CD14-positive monocyte (primary cell): Measurements from ENCODE around the gene ARHGDIB. TPM values are rescaled to one million over a fixed set of nuclear protein-coding genes. Genes with fewer than 3 reads are reported as not detected.

Experiments
- DNase-seq, 3 donors: peaks; one replicate each; pipeline ENCODE4 v3.0.0-alpha.2; 2011 to 2022
- H2AFZ ChIP-seq: 2 replicates; pipeline ENCODE4 v1.6.0; 2012; ENCODE audit warnings: mild to moderate bottlenecking, low read depth, low read length, inconsistent platforms; ENCODE audit not compliant: insufficient read depth, poor library complexity, severe bottlenecking
- H3K27ac ChIP-seq, 2 donors: 1 replicate in 1 of 2; 2 replicates in 1 of 2; pipeline ENCODE4 v1.5.1; 2012 to 2013; ENCODE audit warnings: low read length in 2 of 2, control low read depth in 1 of 2, inconsistent platforms in 1 of 2, low read depth in 1 of 2, mild to moderate bottlenecking in 1 of 2
- H3K27me3 ChIP-seq, 2 donors: one replicate each; pipeline versions ENCODE4 v1.6.0 to v1.6.1; 2011 to 2013; ENCODE audit warnings: low read length in 2 of 2; ENCODE audit not compliant: control insufficient read depth in 2 of 2, insufficient read depth in 2 of 2
- H3K36me3 ChIP-seq, 2 donors: replicated peaks in 1 of 2; 1 replicate in 1 of 2; 2 replicates in 1 of 2; pipeline versions ENCODE4 v1.5.1 to v1.6.1; 2012 to 2013; ENCODE audit warnings: low read length in 2 of 2, control low read depth in 1 of 2, inconsistent platforms in 1 of 2, mild to moderate bottlenecking in 1 of 2; ENCODE audit not compliant: insufficient read depth in 2 of 2, control insufficient read depth in 1 of 2
- H3K4me1 ChIP-seq, 2 donors: 1 replicate in 1 of 2; 2 replicates in 1 of 2; pipeline versions ENCODE4 v1.5.1 to v1.6.1; 2012 to 2013; ENCODE audit warnings: low read length in 2 of 2, control low read depth in 1 of 2, inconsistent platforms in 1 of 2, mild to moderate bottlenecking in 1 of 2, moderate library complexity in 1 of 2; ENCODE audit not compliant: insufficient read depth in 2 of 2, control insufficient read depth in 1 of 2
- H3K4me2 ChIP-seq: replicated peaks from 2 replicates; pipeline ENCODE3; 2012; ENCODE audit warnings: low read length, moderate library complexity, mild to moderate bottlenecking; ENCODE audit not compliant: poor library complexity, severe bottlenecking; ENCODE audit errors: extremely low read depth
- H3K4me3 ChIP-seq, 3 experiments: fragments of 200-600 bp in 1 of 3; sonication (generic) in 1 of 3; replicated peaks in 1 of 3; 1 replicate in 2 of 3; 2 replicates in 1 of 3; pipeline ENCODE4 v1.5.1; 2011 to 2013; ENCODE audit warnings: low read length in 3 of 3, mild to moderate bottlenecking in 3 of 3, control low read depth in 2 of 3, low read depth in 2 of 3, inconsistent platforms in 1 of 3, moderate library complexity in 1 of 3
- H3K79me2 ChIP-seq: 2 replicates; pipeline ENCODE4 v1.6.0; 2012; ENCODE audit warnings: mild to moderate bottlenecking, control low read depth, inconsistent platforms, low read length, moderate library complexity; ENCODE audit not compliant: insufficient read depth
- H3K9ac ChIP-seq: 2 replicates; pipeline ENCODE4 v1.6.0; 2017; ENCODE audit warnings: low read length, mild to moderate bottlenecking; ENCODE audit not compliant: insufficient read depth, poor library complexity, severe bottlenecking
- H3K9me3 ChIP-seq, 2 donors: replicated peaks in 1 of 2; 1 replicate in 1 of 2; 2 replicates in 1 of 2; pipeline versions ENCODE4 v1.5.1 to v1.6.1; 2012 to 2013; ENCODE audit warnings: low read length in 2 of 2, control low read depth in 1 of 2; ENCODE audit not compliant: control insufficient read depth in 1 of 2, insufficient read depth in 1 of 2
- H4K20me1 ChIP-seq: 2 replicates; pipeline ENCODE4 v1.6.0; 2012; ENCODE audit warnings: mild to moderate bottlenecking, low read length, control low read depth, moderate library complexity; ENCODE audit not compliant: insufficient read depth
- H3K27ac Mint-ChIP-seq, 7 donors: one replicate each; pipeline ENCODE4 v1.8.0; 2020; ENCODE audit warnings: mild to moderate bottlenecking in 7 of 7, mixed read lengths in 7 of 7, moderate library complexity in 6 of 7, inconsistent platforms in 2 of 7
- H3K27me3 Mint-ChIP-seq, 3 donors: one replicate each; pipeline ENCODE4 v1.8.0; 2021 to 2022; ENCODE audit warnings: low read depth in 3 of 3, mild to moderate bottlenecking in 3 of 3, mixed read lengths in 3 of 3, moderate library complexity in 3 of 3, inconsistent platforms in 1 of 3
- H3K36me3 Mint-ChIP-seq, 2 donors: one replicate each; pipeline ENCODE4 v1.8.0; 2020; ENCODE audit warnings: mixed read lengths in 2 of 2, inconsistent platforms in 1 of 2, mild to moderate bottlenecking in 1 of 2
- H3K4me1 Mint-ChIP-seq: one replicate; pipeline ENCODE4 v1.8.0; 2020; ENCODE audit warnings: mild to moderate bottlenecking, mixed read lengths
- H3K4me3 Mint-ChIP-seq, 2 donors: one replicate each; pipeline ENCODE4 v1.8.0; 2020; ENCODE audit warnings: mild to moderate bottlenecking in 2 of 2, mixed read lengths in 2 of 2, moderate library complexity in 1 of 2
- H3K9me3 Mint-ChIP-seq, 7 donors: one replicate each; pipeline ENCODE4 v1.8.0; 2020 to 2022; ENCODE audit warnings: mixed read lengths in 7 of 7, mild to moderate bottlenecking in 6 of 7, moderate library complexity in 6 of 7, inconsistent platforms in 2 of 7
- CTCF ChIP-seq: fragments of 200-600 bp; IDR thresholded peaks from one replicate; pipeline ENCODE4 v1.8.0; 2022; ENCODE audit warnings: antibody characterized with exemption, mild to moderate bottlenecking
- WGBS: methylation state at CpG from one replicate; pipeline ENCODE4 v1.1.5; 2013; ENCODE audit warnings: missing lambda C conversion rate; ENCODE audit not compliant: insufficient coverage; 5-methylcytosine and 5-hydroxymethylcytosine counted together
- intact Hi-C, 2 donors: fragments of 100-400 bp; cut with micrococcal nuclease; formaldehyde crosslinking; loops; one replicate each; pipeline versions ENCODE4 v1.15.0 to v1.15.1; 2023
- polyA plus RNA-seq, 3 donors: library from polyadenylated mRNA; depleted of rRNA in 1 of 3; unstranded in 2 of 3; stranded (reverse) in 1 of 3; fragments of 300-500 nt in 2 of 3; fragments of >200 nt in 1 of 3; fragmentation: Illumina TruSeq in 2 of 3; gene quantifications; 1 replicate in 2 of 3; 2 replicates in 1 of 3; pipeline ENCODE4 v1.2.3, GENCODE V29; 2012 to 2021

Gene ARHGDIB
- polyA plus RNA-seq, 3 donors: 1,199 to 2,228 (median 1,854) TPM

- Histone ChIP-seq H3K4me2 (no peak overlapping the region), H2AFZ (no peak overlapping the region), H3K79me2 (peaks cover 42% of the 10 kb centered on the region), H3K4me3 (no peak overlapping the region), H3K36me3 (peaks cover 56 to 89% of the 10 kb centered on the region in 2 donors), H3K4me1 (peaks cover 6 to 21% of the 10 kb centered on the region in 2 donors), H3K9me3 (no peaks in the 10 kb centered on the region), H3K27me3 (no peaks in the 10 kb centered on the region), H3K9ac (no peak overlapping the region), H4K20me1 (peaks cover 92% of the 10 kb centered on the region), H3K27ac (peak overlapping the region in 1 of 2 donors; percentile 21)
- DNase-seq: no peak
- H3K27ac Mint-ChIP-seq: peak overlapping the region; percentile 21 to 68 (median 48)
- no peak overlapping the region for H3K4me3 Mint-ChIP-seq
- WGBS: 90% methylated on average over 7 of the region's 12 CpGs
- intact Hi-C loops: no loop called here
- TF ChIP-seq CTCF: no peak
- H3K27me3 Mint-ChIP-seq: no peaks in the 10 kb centered on the region
- H3K9me3 Mint-ChIP-seq: no peaks in the 10 kb centered on the region
- H3K4me1 Mint-ChIP-seq: peaks cover 35% of the 10 kb centered on the region
- peaks cover 63 to 76% of the 10 kb centered on the region in 2 donors for H3K36me3 Mint-ChIP-seq
These were observed 19.0 kb downstream of the ARHGDIB start for GRCh38 chr12:14942196-14942931.

DNA sequence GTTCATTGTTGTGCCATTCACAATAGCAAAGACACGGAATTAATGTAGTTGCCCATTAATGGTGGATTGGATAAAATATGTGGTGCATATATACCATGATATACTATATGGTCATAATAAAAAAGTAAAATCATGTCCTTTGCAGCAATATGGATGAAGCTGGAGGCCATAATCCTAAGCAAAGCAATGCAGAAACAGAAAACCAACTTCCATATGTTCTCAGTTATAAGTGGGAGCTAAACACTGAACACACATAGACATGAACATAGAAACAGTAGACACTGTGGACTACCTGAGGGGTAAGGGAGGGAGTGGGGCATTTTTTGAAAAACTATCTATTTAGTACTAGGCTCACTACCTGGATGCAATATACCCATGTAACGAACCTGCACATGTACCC lies 20.0 kb downstream of the ARHGDIB start:
- Histone ChIP-seq H4K20me1 (peaks cover 82% of the 10 kb centered on the region), H3K4me1 (peaks cover 6 to 21% of the 10 kb centered on the region in 2 donors), H3K9me3 (no peaks in the 10 kb centered on the region), H3K36me3 (peaks cover 46 to 89% of the 10 kb centered on the region in 2 donors), H2AFZ (no peak overlapping the region), H3K4me3 (no peak overlapping the region), H3K4me2 (no peak overlapping the region), H3K79me2 (peaks cover 32% of the 10 kb centered on the region), H3K9ac (no peak overlapping the region), H3K27ac (peak overlapping the region in 1 of 2 donors; percentile 63), H3K27me3 (no peaks in the 10 kb centered on the region)
- Mint-ChIP-seq H3K9me3 (no peaks in the 10 kb centered on the region), H3K27ac (peak overlapping the region in 1 of 7 donors; percentile 58), H3K36me3 (peaks cover 63 to 74% of the 10 kb centered on the region in 2 donors), H3K4me1 (peaks cover 35% of the 10 kb centered on the region), H3K27me3 (no peaks in the 10 kb centered on the region), H3K4me3 (no peak overlapping the region)
- intact Hi-C loops: no loop called here
- no peak for TF ChIP-seq CTCF
- WGBS: no CpG with 5 or more reads among the region's 2 CpGs
- DNase-seq: no peak
